Caco-2 (cell line): ENCODE data around the gene PKMYT1. TPM values are rescaled to one million over a fixed set of nuclear protein-coding genes. Genes with fewer than 3 reads are reported as not detected.
A peak's percentile ranks its signal among the peaks of the same experiment; 100 is the strongest.

Experiments used
- BruUV-seq: library from RNA; stranded (reverse); fragments of 400-500 nt; replicated peaks from 2 replicates; lab custom pipeline; 2021; lab: Mats Ljungman, UMichigan
- CTCF ChIA-PET: fragments of 300-600 bp; sonication (Branson Sonifier 250); formaldehyde crosslinking; loops from one replicate; lab custom pipeline; 2022; ENCODE audit warnings: antibody characterized with exemption; lab: Charles Lee
- POLR2A ChIA-PET: fragments of 300-600 bp; sonication (Branson Sonifier 250); formaldehyde crosslinking; loops from one replicate; lab custom pipeline; 2022; ENCODE audit warnings: antibody characterized with exemption; lab: Charles Lee
- DNase-seq, 2 experiments: peaks; one replicate each; pipeline versions ENCODE4 v3.0.0 to v3.0.0-alpha.2; 2020 to 2022
- H3K27me3 ChIP-seq: replicated peaks from 2 replicates; pipeline ENCODE4 v1.6.0; 2011; ENCODE audit warnings: low read length; ENCODE audit not compliant: control insufficient read depth, insufficient read depth
- H3K36me3 ChIP-seq: 2 replicates; pipeline ENCODE4 v1.5.1; 2011; ENCODE audit warnings: low read length; ENCODE audit not compliant: control insufficient read depth, insufficient read depth
- H3K4me1 ChIP-seq: fragments of 250-450 bp; sonication (Bioruptor Pico); 2 replicates; pipeline ENCODE4 v1.5.1; 2020; ENCODE audit warnings: mild to moderate bottlenecking
- H3K4me3 ChIP-seq: 2 replicates; pipeline ENCODE4 v1.5.1; 2011; ENCODE audit warnings: low read depth, mild to moderate bottlenecking, control low read depth, low read length
- H3K9me3 ChIP-seq: fragments of 250-450 bp; sonication (Bioruptor Pico); 2 replicates; pipeline ENCODE4 v1.5.1; 2020; ENCODE audit warnings: mild to moderate bottlenecking, moderate library complexity
- H3K27ac Mint-ChIP-seq: one replicate; pipeline ENCODE4 v1.8.0; 2022; ENCODE audit warnings: mixed read lengths; ENCODE audit not compliant: unreplicated experiment
- H3K27me3 Mint-ChIP-seq: one replicate; pipeline ENCODE4 v1.8.0; 2022; ENCODE audit warnings: mixed read lengths; ENCODE audit not compliant: insufficient read depth, unreplicated experiment
- H3K36me3 Mint-ChIP-seq: one replicate; pipeline ENCODE4 v1.8.0; 2022; ENCODE audit warnings: mild to moderate bottlenecking, mixed read lengths; ENCODE audit not compliant: insufficient read depth, unreplicated experiment
- H3K4me1 Mint-ChIP-seq: one replicate; pipeline ENCODE4 v1.8.0; 2022; ENCODE audit warnings: low read depth, mixed read lengths; ENCODE audit not compliant: unreplicated experiment
- H3K4me3 Mint-ChIP-seq: one replicate; pipeline ENCODE4 v1.8.0; 2022; ENCODE audit warnings: mild to moderate bottlenecking, moderate library complexity, mixed read lengths; ENCODE audit not compliant: unreplicated experiment
- H3K9me3 Mint-ChIP-seq: one replicate; pipeline ENCODE4 v1.8.0; 2022; ENCODE audit warnings: mixed read lengths; ENCODE audit not compliant: unreplicated experiment
- CTCF ChIP-seq, 2 experiments: fragments of 200-600 bp in 1 of 2; IDR thresholded peaks; 1 replicate in 1 of 2; 2 replicates in 1 of 2; pipeline versions ENCODE4 v1.5.1 to v1.8.0; 2011 to 2022; ENCODE audit warnings: antibody characterized with exemption in 1 of 2, control low read depth in 1 of 2, inconsistent platforms in 1 of 2, low read depth in 1 of 2, low read length in 1 of 2, mild to moderate bottlenecking in 1 of 2, moderate library complexity in 1 of 2; ENCODE audit not compliant: insufficient read depth in 1 of 2, severe bottlenecking in 1 of 2, unreplicated experiment in 1 of 2
- intact Hi-C: fragments of 100-400 bp; cut with micrococcal nuclease; formaldehyde crosslinking; loops from one replicate; pipeline ENCODE4 v1.10.0; 2022; ENCODE audit not compliant: unreplicated experiment
- total RNA-seq: library from RNA; stranded (reverse); gene quantifications from 2 replicates; pipeline ENCODE4 v1.2.3, GENCODE V29; 2022

The PKMYT1 gene
- total RNA-seq, 1 experiment from 2014 or later, result 73.7 TPM

GRCh38 chr16:2952679-2953078 is 27.6 kb downstream of the PKMYT1 start:
- POLR2A ChIA-PET, result interaction anchor here (1.2 kb wide), 1 partner anchor 47 kb away, joined by 7 read pairs; no protein-coding TSS in a partner anchor
- H3K27me3 ChIP-seq, result no peaks in the 10 kb centered on the region
- H3K9me3 ChIP-seq, result no peaks in the 10 kb centered on the region
- H3K4me3 ChIP-seq, result no peak overlapping the region
- Mint-ChIP-seq H3K27ac (no peak overlapping the region), H3K4me3 (no peak overlapping the region), H3K27me3 (no peaks in the 10 kb centered on the region), H3K36me3 (no peaks in the 10 kb centered on the region), H3K9me3 (no peaks in the 10 kb centered on the region), H3K4me1 (no peaks in the 10 kb centered on the region)
- no TSS peak for BruUV-seq
- TF ChIP-seq CTCF (IDR thresholded peaks at IDR 0.05; ENCODE audit: insufficient read depth in 1 of 2, low read depth in 1 of 2, low read length in 1 of 2, severe bottlenecking in 1 of 2, unreplicated experiment in 1 of 2), result no peak
- intact Hi-C loops, result no loop called here
- CTCF ChIA-PET, result interaction anchor here (0.7 kb wide), 1 partner anchor 612 kb away, joined by 3 read pairs; the partner anchor contains the start of gene ABCA3
- no peaks in the 10 kb centered on the region for H3K36me3 ChIP-seq
- peaks cover 8% of the 10 kb centered on the region; the same call in 1 of the 2 replicates for H3K4me1 ChIP-seq
- DNase-seq, result no peak

GRCh38 chr16:2950773-2951172 is 29.5 kb downstream of the PKMYT1 start:
- Mint-ChIP-seq H3K27me3 (no peaks in the 10 kb centered on the region), H3K27ac (no peak overlapping the region), H3K9me3 (no peaks in the 10 kb centered on the region), H3K36me3 (peaks cover 6% of the 10 kb centered on the region), H3K4me3 (no peak overlapping the region), H3K4me1 (no peaks in the 10 kb centered on the region)
- Histone ChIP-seq H3K27me3 (no peaks in the 10 kb centered on the region), H3K4me1 (peaks cover under 1% of the 10 kb centered on the region; the same call in 1 of the 2 replicates), H3K36me3 (no peaks in the 10 kb centered on the region), H3K4me3 (no peak overlapping the region), H3K9me3 (no peaks in the 10 kb centered on the region)
- intact Hi-C loops, result no loop called here
- TF ChIP-seq CTCF (IDR thresholded peaks at IDR 0.05; ENCODE audit: insufficient read depth in 1 of 2, low read depth in 1 of 2, low read length in 1 of 2, severe bottlenecking in 1 of 2, unreplicated experiment in 1 of 2), result peak in 1 of 2 experiments; percentile 29
- ChIA-PET POLR2A (no interaction called here), CTCF (interaction anchor here (0.7 kb wide), 1 partner anchor 11 kb away, joined by 3 read pairs; no protein-coding TSS in a partner anchor)
- BruUV-seq, result no TSS peak
- DNase-seq, result no peak

- TF ChIP-seq CTCF (IDR thresholded peaks at IDR 0.05; ENCODE audit: insufficient read depth in 1 of 2, low read depth in 1 of 2, low read length in 1 of 2, severe bottlenecking in 1 of 2, unreplicated experiment in 1 of 2), result no peak
- CTCF ChIA-PET, result interaction anchor here (0.7 kb wide), 1 partner anchor 11 kb away, joined by 3 read pairs; no protein-coding TSS in a partner anchor
- Histone ChIP-seq H3K27me3 (no peaks in the 10 kb centered on the region), H3K36me3 (no peaks in the 10 kb centered on the region), H3K4me3 (no peak overlapping the region), H3K9me3 (no peaks in the 10 kb centered on the region), H3K4me1 (no peaks in the 10 kb centered on the region)
- intact Hi-C loops, result no loop called here
- no peak overlapping the region for H3K4me3 Mint-ChIP-seq
- BruUV-seq, result no TSS peak
- H3K27ac Mint-ChIP-seq, result no peak overlapping the region
- no peaks in the 10 kb centered on the region for H3K4me1 Mint-ChIP-seq
- DNase-seq, result no peak
- no peaks in the 10 kb centered on the region for H3K9me3 Mint-ChIP-seq
- POLR2A ChIA-PET, result no interaction called here
- peaks cover 6% of the 10 kb centered on the region for H3K36me3 Mint-ChIP-seq
- no peaks in the 10 kb centered on the region for H3K27me3 Mint-ChIP-seq
Measured at GRCh38 chr16:2950353-2950724, 29.9 kb downstream of the PKMYT1 start.
